H1 (cell line): ENCODE results near the gene PTTG1IP. TPM values are rescaled to one million over a fixed set of nuclear protein-coding genes. Genes with fewer than 3 reads are reported as not detected.

ENCODE experiments used
- CTCF ChIA-PET: fragments of 300-600 bp; sonication (Branson Sonifier 250); formaldehyde crosslinking; loops from one replicate; lab custom pipeline; 2021; ENCODE audit not compliant: partially characterized antibody; lab: Charles Lee
- POLR2A ChIA-PET: fragments of 300-600 bp; sonication (Branson Sonifier 250); formaldehyde crosslinking; loops from one replicate; lab custom pipeline; 2021; ENCODE audit warnings: inconsistent platforms; ENCODE audit not compliant: partially characterized antibody; lab: Charles Lee
- DNase-seq, 2 experiments: peaks; one replicate each; pipeline versions ENCODE4 v3.0.0 to v3.0.0-alpha.2; 2010 to 2022; ENCODE audit warnings: low spot score in 2 of 2, low read depth in 1 of 2, mixed read lengths in 1 of 2
- FAIRE-seq: peaks from 2 replicates; lab custom pipeline; 2011; peaks lifted over from hg19 to GRCh38; lab: Jason Lieb, UNC
- H2AFZ ChIP-seq: 2 replicates; pipeline ENCODE4 v1.8.1; 2012; ENCODE audit warnings: low read length, inconsistent platforms
- H2AK5ac ChIP-seq: 2 replicates; pipeline ENCODE4 v1.6.1; 2013; ENCODE audit warnings: low read depth, low read length
- H2BK120ac ChIP-seq: replicated peaks from 2 replicates; pipeline ENCODE3; 2013; ENCODE audit warnings: low read depth, low read length, inconsistent platforms
- H2BK12ac ChIP-seq: 2 replicates; pipeline ENCODE4 v1.6.1; 2013; ENCODE audit warnings: low read depth, low read length
- H2BK15ac ChIP-seq: 2 replicates; pipeline ENCODE4 v1.6.1; 2013; ENCODE audit warnings: low read length
- H2BK20ac ChIP-seq: 2 replicates; pipeline ENCODE4 v1.6.1; 2013; ENCODE audit warnings: low read length
- H2BK5ac ChIP-seq: 2 replicates; pipeline ENCODE4 v1.6.1; 2013; ENCODE audit warnings: low read depth, low read length
- H3K14ac ChIP-seq: 2 replicates; pipeline ENCODE4 v1.6.1; 2013; ENCODE audit warnings: inconsistent platforms; ENCODE audit not compliant: insufficient read length
- H3K18ac ChIP-seq: 2 replicates; pipeline ENCODE4 v1.6.1; 2013; ENCODE audit warnings: low read length; ENCODE audit errors: extremely low read depth
- H3K23ac ChIP-seq: 2 replicates; pipeline ENCODE4 v1.6.1; 2013; ENCODE audit warnings: inconsistent platforms; ENCODE audit not compliant: insufficient read length
- H3K23me2 ChIP-seq: 2 replicates; pipeline ENCODE4 v1.6.1; 2013; ENCODE audit warnings: low read depth, low read length
- H3K27ac ChIP-seq: 2 replicates; pipeline ENCODE4 v1.6.1; 2011; ENCODE audit warnings: low read depth, low read length, inconsistent platforms
- H3K27me3 ChIP-seq, 4 experiments: replicated peaks in 1 of 4; 1 replicate in 1 of 4; 2 replicates in 3 of 4; pipeline versions ENCODE4 v1.6.1 to v1.8.1; 2011 to 2013; ENCODE audit warnings: low read length in 3 of 4, mild to moderate bottlenecking in 3 of 4, inconsistent platforms in 2 of 4, mixed read lengths in 2 of 4, moderate library complexity in 1 of 4; ENCODE audit not compliant: control insufficient read depth in 3 of 4, insufficient read depth in 3 of 4; ENCODE audit errors: extremely low read depth in 1 of 4
- H3K36me3 ChIP-seq, 4 experiments: 2 replicates each; pipeline versions ENCODE4 v1.6.1 to v1.8.1; 2011 to 2013; ENCODE audit warnings: mild to moderate bottlenecking in 4 of 4, low read length in 3 of 4, moderate library complexity in 2 of 4, control low read depth in 1 of 4, inconsistent platforms in 1 of 4; ENCODE audit not compliant: insufficient read depth in 4 of 4, control insufficient read depth in 2 of 4
- H3K4ac ChIP-seq: replicated peaks from 2 replicates; pipeline ENCODE3; 2013; ENCODE audit warnings: low read length, low read depth, mixed read lengths, inconsistent platforms; ENCODE audit not compliant: insufficient read length
- H3K4me1 ChIP-seq, 4 experiments: replicated peaks in 1 of 4; 1 replicate in 1 of 4; 2 replicates in 3 of 4; pipeline versions ENCODE4 v1.6.1 to v1.8.1; 2011 to 2013; ENCODE audit warnings: low read length in 3 of 4, inconsistent platforms in 2 of 4, mixed read lengths in 1 of 4; ENCODE audit not compliant: insufficient read depth in 4 of 4, control insufficient read depth in 3 of 4
- H3K4me2 ChIP-seq, 2 experiments: 2 replicates each; pipeline versions ENCODE4 v1.6.1 to v1.8.1; 2011 to 2013; ENCODE audit warnings: low read depth in 2 of 2, low read length in 2 of 2, control low read depth in 1 of 2, inconsistent platforms in 1 of 2, mild to moderate bottlenecking in 1 of 2; ENCODE audit not compliant: insufficient read depth in 1 of 2
- H3K4me3 ChIP-seq, 4 experiments: fragments of 200-600, 300-600 bp in 1 of 4; sonication (generic), shearing (Covaris generic), sonication (Bioruptor Twin) in 1 of 4; 2 replicates each; pipeline versions ENCODE4 v1.5.1 to v1.8.1; 2011 to 2016; ENCODE audit warnings: low read length in 4 of 4, low read depth in 3 of 4, control low read depth in 2 of 4, inconsistent platforms in 2 of 4, mild to moderate bottlenecking in 2 of 4, mixed read lengths in 1 of 4, moderate library complexity in 1 of 4; ENCODE audit not compliant: insufficient read depth in 2 of 4; ENCODE audit errors: extremely low read depth in 1 of 4
- H3K56ac ChIP-seq: replicated peaks from 2 replicates; pipeline ENCODE3; 2013; ENCODE audit warnings: low read depth, mild to moderate bottlenecking, mixed read lengths, low read length, inconsistent platforms; ENCODE audit not compliant: insufficient read length
- H3K79me1 ChIP-seq: 2 replicates; pipeline ENCODE4 v1.6.1; 2013; ENCODE audit warnings: low read depth, low read length, control low read depth
- H3K79me2 ChIP-seq, 2 experiments: 2 replicates each; pipeline versions ENCODE4 v1.6.1 to v1.8.1; 2012 to 2013; ENCODE audit warnings: low read length in 2 of 2, mild to moderate bottlenecking in 2 of 2, inconsistent platforms in 1 of 2; ENCODE audit not compliant: insufficient read depth in 2 of 2, control insufficient read depth in 1 of 2
- H3K9ac ChIP-seq, 4 experiments: replicated peaks in 1 of 4; 1 replicate in 1 of 4; 2 replicates in 3 of 4; pipeline versions ENCODE4 v1.6.1 to v1.8.1; 2011 to 2013; ENCODE audit warnings: low read depth in 3 of 4, low read length in 3 of 4, control low read depth in 2 of 4, mild to moderate bottlenecking in 2 of 4, moderate library complexity in 2 of 4, inconsistent platforms in 1 of 4; ENCODE audit errors: extremely low read depth in 1 of 4
- H3K9me3 ChIP-seq, 2 experiments: 2 replicates each; pipeline versions ENCODE4 v1.6.1 to v1.8.1; 2012 to 2013; ENCODE audit warnings: mild to moderate bottlenecking in 2 of 2, moderate library complexity in 2 of 2, control low read depth in 1 of 2, inconsistent platforms in 1 of 2, low read depth in 1 of 2, low read length in 1 of 2, mixed read lengths in 1 of 2; ENCODE audit not compliant: insufficient read depth in 2 of 2
- H4K20me1 ChIP-seq, 2 experiments: replicated peaks in 1 of 2; 2 replicates each; pipeline versions ENCODE3 to v1.8.1; 2011 to 2013; ENCODE audit warnings: inconsistent platforms in 2 of 2, low read length in 2 of 2, mild to moderate bottlenecking in 1 of 2; ENCODE audit not compliant: insufficient read depth in 2 of 2, control insufficient read depth in 1 of 2
- H4K5ac ChIP-seq: 2 replicates; pipeline ENCODE4 v1.6.1; 2013; ENCODE audit warnings: low read length, low read depth, mixed read lengths, inconsistent platforms; ENCODE audit not compliant: insufficient read length
- H4K8ac ChIP-seq: 2 replicates; pipeline ENCODE4 v1.8.0; 2013; ENCODE audit warnings: mild to moderate bottlenecking, moderate library complexity, low read length, inconsistent platforms; ENCODE audit not compliant: insufficient read depth; ENCODE audit errors: extremely low read depth
- H4K91ac ChIP-seq: replicated peaks from 2 replicates; pipeline ENCODE3; 2013; ENCODE audit warnings: low read length, mixed read lengths, inconsistent platforms; ENCODE audit not compliant: insufficient read length
- CBX8 ChIP-seq: fragments of 300-800, 300-1000 bp; sonication (generic); IDR thresholded peaks from 2 replicates; pipeline ENCODE4 v1.7.1; 2016; ENCODE audit warnings: low read depth, low read length, borderline replicate concordance
- CREB1 ChIP-seq: IDR thresholded peaks from 2 replicates; pipeline ENCODE4 v1.6.1; 2012; ENCODE audit warnings: inconsistent platforms
- GTF2F1 ChIP-seq: IDR thresholded peaks from 2 replicates; pipeline ENCODE4 v1.6.1; 2012; ENCODE audit warnings: low read depth, low read length, improper control_type of control experiment, borderline replicate concordance
- JUN ChIP-seq: IDR thresholded peaks from 2 replicates; pipeline ENCODE4 v1.6.1; 2011; ENCODE audit warnings: low read depth, mild to moderate bottlenecking, improper control_type of control experiment, low read length
- POLR2AphosphoS5 ChIP-seq: IDR thresholded peaks from 2 replicates; pipeline ENCODE4 v1.6.1; 2011; ENCODE audit warnings: low read depth, low read length
- RXRA ChIP-seq: IDR thresholded peaks from 2 replicates; pipeline ENCODE4 v1.6.1; 2011; ENCODE audit warnings: low read depth, mild to moderate bottlenecking, low read length, moderate library complexity; ENCODE audit not compliant: insufficient read depth
- SP4 ChIP-seq: IDR thresholded peaks from 2 replicates; pipeline ENCODE4 v1.6.1; 2012; ENCODE audit warnings: low read length, inconsistent platforms
- SRF ChIP-seq: IDR thresholded peaks from 2 replicates; pipeline ENCODE4 v1.6.1; 2011; ENCODE audit warnings: mild to moderate bottlenecking, low read depth, low read length, moderate library complexity
- TBP ChIP-seq: IDR thresholded peaks from 2 replicates; pipeline ENCODE4 v1.6.1; 2011; ENCODE audit warnings: low read depth, low read length, improper control_type of control experiment
- WGBS, 2 experiments: shearing (Covaris generic) in 1 of 2; methylation state at CpG; one replicate each; pipeline versions ENCODE4 v1.1.6 to v1.1.7; 2013 to 2015; ENCODE audit warnings: low lambda C conversion rate in 2 of 2, mixed read lengths in 2 of 2, inconsistent platforms in 1 of 2, low coverage in 1 of 2, missing lambda C conversion rate in 1 of 2; ENCODE audit not compliant: insufficient replicate concordance in 2 of 2, insufficient coverage in 1 of 2, insufficient read length in 1 of 2; ENCODE audit errors: extremely low coverage in 1 of 2, missing lambda C conversion rate in 1 of 2; 5-methylcytosine and 5-hydroxymethylcytosine counted together
- polyA plus RNA-seq, 7 experiments: library from polyadenylated mRNA; depleted of rRNA in 3 of 7; stranded (reverse) in 5 of 7; unstranded in 2 of 7; fragments of >200 nt in 5 of 7; fragments of 200-250 nt in 2 of 7; gene quantifications; 1 replicate in 5 of 7; 2 replicates in 1 of 7; 4 replicates in 1 of 7; pipeline versions ENCODE4 v1.2.1 to v1.2.3, GENCODE V29; 2011 to 2013; ENCODE audit warnings: missing spikeins in 2 of 7, mixed read lengths in 2 of 7
- total RNA-seq: library from RNA; stranded (reverse); fragmentation: NEBNext Ultra II Directional; extraction: Animal tissue kit (Norgen Biotek cat#: 25700); gene quantifications from 2 replicates; pipeline ENCODE4 v1.2.1, GENCODE V29; 2021

Gene PTTG1IP
- total and polyA plus RNA-seq, 2 of the 8 experiments (the other 6 are each of a cell fraction or from before 2014, with no cell fraction given) = 90.8 to 130 TPM

GRCh38 chr21:44849616-44850130, 23.8 kb downstream of the PTTG1IP start:
- H3K79me1 ChIP-seq = peaks cover 2% of the 10 kb centered on the region; the same call in 1 of the 2 replicates
- no peak overlapping the region for H3K9ac ChIP-seq
- H3K36me3 ChIP-seq = peaks cover 15 to 34% (median 27%) of the 10 kb centered on the region in 4 experiments; a peak in 7 of 8 replicates
- DNase-seq (no peak), FAIRE-seq (no peak)
- H2BK5ac ChIP-seq = no peak overlapping the region
- H3K4me1 ChIP-seq = peaks cover 0 to 11% (median 4%) of the 10 kb centered on the region in 4 experiments; a peak in 4 of 7 replicates
- CTCF ChIA-PET = interaction anchor here (0.7 to 1.4 kb wide), 3 partner anchors 12 to 49 kb away, joined by 3 to 6 read pairs (median 3); partner anchors contain the start of gene UBE2G2
- H3K56ac ChIP-seq = no peak overlapping the region
- no peaks in the 10 kb centered on the region; a peak in 1 of 4 replicates for H3K79me2 ChIP-seq
- H3K14ac ChIP-seq = no peak overlapping the region
- H3K23me2 ChIP-seq = no peaks in the 10 kb centered on the region
- H3K4me3 ChIP-seq = no peak overlapping the region
- no peak overlapping the region for H4K5ac ChIP-seq
- no peak overlapping the region for H4K91ac ChIP-seq
- WGBS, 2 experiments = 97% methylated on average over 12 of the region's 12 CpGs; no CpG with 5 or more reads in 1 of the 2 experiments
- POLR2A ChIA-PET = no interaction called here
- H2AK5ac ChIP-seq = no peak overlapping the region
- H3K18ac ChIP-seq = no peak overlapping the region
- H3K27me3 ChIP-seq = no peaks in the 10 kb centered on the region
- H3K23ac ChIP-seq = no peak overlapping the region
- H4K20me1 ChIP-seq = peaks cover 3 to 11% of the 10 kb centered on the region in 2 experiments
- H2BK12ac ChIP-seq = no peak overlapping the region
- H3K9me3 ChIP-seq = no peaks in the 10 kb centered on the region; a peak in 1 of 4 replicates
- no peak overlapping the region for H2BK15ac ChIP-seq
- no peak overlapping the region for H3K27ac ChIP-seq
- H3K4me2 ChIP-seq = no peak overlapping the region
- H2BK20ac ChIP-seq = no peak overlapping the region
- no peak overlapping the region for H3K4ac ChIP-seq
- no peak overlapping the region for H4K8ac ChIP-seq
- H2AFZ ChIP-seq = no peak overlapping the region
- no peak overlapping the region for H2BK120ac ChIP-seq
- TF ChIP-seq CBX8 (no peak), RXRA (no peak), CREB1 (no peak), SRF (no peak), SP4 (no peak), POLR2AphosphoS5 (no peak), GTF2F1 (no peak), TBP (no peak), JUN (no peak)
